HG03571 (cell line): ENCODE data around the gene SERPINE1.

Experiments
- ATAC-seq: cut with Tn5 transposase; IDR thresholded peaks from one replicate; pipeline ENCODE4 v1.9.1; 2021; ENCODE audit not compliant: unreplicated experiment

Gene SERPINE1

GRCh38 chr7:101166909-101167644 lies 40.2 kb downstream of the SERPINE1 start:
- no peak for ATAC-seq

GRCh38 chr7:101167645-101168411 lies 40.9 kb downstream of the SERPINE1 start:
- ATAC-seq, result no peak

GRCh38 chr7:101168412-101169049 lies 41.6 kb downstream of the SERPINE1 start:
- no peak for ATAC-seq

- ATAC-seq, result no peak
Observed at GRCh38 chr7:101169110-101169837, 42.4 kb downstream of the SERPINE1 start.

GRCh38 chr7:101169838-101170551 lies 43.1 kb downstream of the SERPINE1 start:
- no peak for ATAC-seq

GRCh38 chr7:101170617-101171441 lies 43.9 kb downstream of the SERPINE1 start:
- no peak for ATAC-seq

GRCh38 chr7:101171442-101171837 lies 44.5 kb downstream of the SERPINE1 start:
- ATAC-seq, result no peak

- no peak for ATAC-seq
Observed at GRCh38 chr7:101172005-101172853, 45.3 kb downstream of the SERPINE1 start.

- ATAC-seq, result no peak
Observed at GRCh38 chr7:101172854-101173751, 46.2 kb downstream of the SERPINE1 start.

- peak; percentile 60 for ATAC-seq
Observed at GRCh38 chr7:101173752-101174244, 46.9 kb downstream of the SERPINE1 start.

- no peak for ATAC-seq
Observed at GRCh38 chr7:101174322-101174854, 47.5 kb downstream of the SERPINE1 start.

- no peak for ATAC-seq
Observed at GRCh38 chr7:101175664-101176063, 48.8 kb downstream of the SERPINE1 start.

- no peak for ATAC-seq
Observed at GRCh38 chr7:101177644-101178043, 50.7 kb downstream of the SERPINE1 start.

GRCh38 chr7:101179117-101179516 lies 52.2 kb downstream of the SERPINE1 start:
- no peak for ATAC-seq

- no peak for ATAC-seq
Observed at GRCh38 chr7:101179713-101180112, 52.8 kb downstream of the SERPINE1 start.

GRCh38 chr7:101180130-101180755 lies 53.3 kb downstream of the SERPINE1 start, which contains the start of gene NAT16:
Gene NAT16 (minus strand): TSS chr7:101180293. CDS start chr7:101174807, 5,486 bp downstream.
- no peak for ATAC-seq
